HepG2 (cell line): ENCODE data around the gene HAT1. TPM values are rescaled to one million over a fixed set of nuclear protein-coding genes. Genes with fewer than 3 reads are reported as not detected.

Experiments used
- ATAC-seq: fragments of 200-7000 bp; cut with Tn5 transposase; 3 replicates; pipeline ENCODE4 v1.9.1; 2020; ENCODE audit warnings: mild to moderate bottlenecking, moderate library complexity
- BruUV-seq: library from RNA; stranded (reverse); fragments of 400-500 nt; replicated peaks from 2 replicates; lab custom pipeline; 2021; lab: Mats Ljungman, UMichigan
- CTCF ChIA-PET: fragments of 300-600 bp; formaldehyde crosslinking; extraction: SDS; loops from one replicate; lab custom pipeline; 2021; ENCODE audit warnings: low total read pairs, inconsistent platforms, low intra/inter-chr PET ratio; lab: Yijun Ruan, JAX
- POLR2A ChIA-PET: fragments of 350-600 bp; sonication (Branson Sonifier 250); formaldehyde crosslinking; loops from one replicate; lab custom pipeline; 2020; ENCODE audit warnings: antibody characterized with exemption, inconsistent platforms; lab: Yijun Ruan, JAX
- DNase-seq: peaks from one replicate; pipeline ENCODE4 v3.0.0-alpha.2; 2015; ENCODE audit warnings: low spot score
- FAIRE-seq: peaks from 3 replicates; lab custom pipeline; 2011; peaks lifted over from hg19 to GRCh38; lab: Jason Lieb, UNC
- H2AFZ ChIP-seq: one replicate; pipeline ENCODE4 v1.6.1; 2011; ENCODE audit warnings: low read length, inconsistent platforms
- H3K27ac ChIP-seq: fragments of 300-600 bp; 3 replicates; pipeline ENCODE4 v1.8.0; 2011; ENCODE audit warnings: mixed run types, mild to moderate bottlenecking, mixed read lengths, low read length, inconsistent platforms; ENCODE audit not compliant: insufficient read depth; ENCODE audit errors: extremely low read length
- H3K27me3 ChIP-seq, 2 experiments: fragments of 200-600 bp in 1 of 2; 2 replicates in 1 of 2; 3 replicates in 1 of 2; pipeline versions ENCODE4 v1.6.0 to v1.8.0; 2011; ENCODE audit warnings: low read length in 2 of 2, mild to moderate bottlenecking in 2 of 2, moderate library complexity in 2 of 2, inconsistent platforms in 1 of 2; ENCODE audit not compliant: insufficient read depth in 2 of 2, control insufficient read depth in 1 of 2
- H3K36me3 ChIP-seq, 2 experiments: fragments of 200-600 bp in 1 of 2; replicated peaks in 1 of 2; 2 replicates in 1 of 2; 3 replicates in 1 of 2; pipeline versions ENCODE4 v1.5.1 to v1.8.0; 2011; ENCODE audit warnings: low read length in 2 of 2, inconsistent platforms in 1 of 2; ENCODE audit not compliant: insufficient read depth in 2 of 2, control insufficient read depth in 1 of 2
- H3K4me1 ChIP-seq: 2 replicates; pipeline ENCODE4 v1.5.1; 2012; ENCODE audit warnings: low read length, inconsistent platforms; ENCODE audit not compliant: insufficient read depth
- H3K4me2 ChIP-seq: 2 replicates; pipeline ENCODE4 v1.6.0; 2011; ENCODE audit warnings: low read depth, low read length, inconsistent platforms
- H3K4me3 ChIP-seq, 3 experiments: fragments of 200-600 bp in 1 of 3; sonication (generic), shearing (Covaris generic) in 1 of 3; replicated peaks in 1 of 3; 2 replicates each; pipeline ENCODE4 v1.5.1; 2011 to 2016; ENCODE audit warnings: low read length in 3 of 3, inconsistent platforms in 2 of 3, low read depth in 2 of 3, mild to moderate bottlenecking in 2 of 3, control low read depth in 1 of 3, mixed read lengths in 1 of 3; ENCODE audit not compliant: insufficient read depth in 1 of 3
- H3K79me2 ChIP-seq: one replicate; pipeline ENCODE4 v1.6.1; 2011; ENCODE audit warnings: low read length, inconsistent platforms; ENCODE audit not compliant: insufficient read depth
- H3K9ac ChIP-seq: 2 replicates; pipeline ENCODE4 v1.6.0; 2011; ENCODE audit warnings: mild to moderate bottlenecking, low read depth, low read length, inconsistent platforms; ENCODE audit not compliant: insufficient read depth
- H3K9me3 ChIP-seq: 2 replicates; pipeline ENCODE4 v1.5.1; 2012; ENCODE audit warnings: mild to moderate bottlenecking, low read length
- H4K20me1 ChIP-seq: 2 replicates; pipeline ENCODE4 v1.6.0; 2011; ENCODE audit warnings: inconsistent platforms, mild to moderate bottlenecking, low read length, moderate library complexity; ENCODE audit not compliant: insufficient read depth
- NRL ChIP-seq: sonication (generic); formaldehyde crosslinking; IDR thresholded peaks from 2 replicates; pipeline ENCODE4 v1.5.0; 2020; ENCODE audit warnings: missing genetic modification reagents, mild to moderate bottlenecking, moderate library complexity, borderline replicate concordance
- ZBTB21 ChIP-seq: sonication (generic); formaldehyde crosslinking; IDR thresholded peaks from 2 replicates; pipeline ENCODE4 v1.4.0; 2020; ENCODE audit warnings: missing genetic modification reagents
- ZBTB33 ChIP-seq: sonication (generic); formaldehyde crosslinking; IDR thresholded peaks from 2 replicates; pipeline ENCODE4 v1.4.0; 2020; ENCODE audit warnings: missing genetic modification reagents
- ZFY ChIP-seq: sonication (generic); formaldehyde crosslinking; IDR thresholded peaks from 2 replicates; pipeline ENCODE4 v1.4.0; 2020; ENCODE audit warnings: missing genetic modification reagents
- ZNF350 ChIP-seq: sonication (generic); formaldehyde crosslinking; IDR thresholded peaks from 2 replicates; pipeline ENCODE4 v1.4.0; 2020; ENCODE audit warnings: mild to moderate bottlenecking, low read depth, missing genetic modification reagents, borderline replicate concordance
- ZNF362 ChIP-seq: sonication (generic); formaldehyde crosslinking; IDR thresholded peaks from 2 replicates; pipeline ENCODE4 v1.4.0; 2020; ENCODE audit warnings: missing genetic modification reagents, mild to moderate bottlenecking, borderline replicate concordance
- WGBS: methylation state at CpG from one replicate; pipeline ENCODE4 v1.1.6; 2017; ENCODE audit warnings: low lambda C conversion rate; 5-methylcytosine and 5-hydroxymethylcytosine counted together
- in situ Hi-C: cut with HindIII; loops from 2 replicates; pipeline ENCODE4 v1.10.0; 2017; ENCODE audit warnings: low pct_unique_long_range_greater_than_20kb; ENCODE audit not compliant: extremely low pct_ligation_motif_present
- intact Hi-C: fragments of 100-400 bp; cut with micrococcal nuclease; formaldehyde crosslinking; loops from one replicate; pipeline ENCODE4 v1.10.0; 2022; ENCODE audit not compliant: unreplicated experiment
- polyA plus RNA-seq, 8 experiments: library from polyadenylated mRNA; depleted of rRNA in 3 of 8; stranded (reverse) in 7 of 8; unstranded in 1 of 8; fragments of >200 nt; fragmentation: Illumina TruSeq in 4 of 8; extraction: Trizol in 4 of 8; gene quantifications; 2 replicates each; pipeline versions ENCODE4 v1.2.1 to v1.2.3, GENCODE V29; 2011 to 2016; ENCODE audit warnings: low read depth in 4 of 8, missing spikeins in 1 of 8, mixed read lengths in 1 of 8; ENCODE audit not compliant: insufficient read depth in 1 of 8
- total RNA-seq, 5 experiments: library from RNA; depleted of rRNA; stranded (reverse); fragments of >200 nt; fragmentation: Illumina TruSeq; extraction: Trizol; gene quantifications; 2 replicates each; pipeline ENCODE4 v1.2.3, GENCODE V29; 2016; ENCODE audit warnings: low read depth in 1 of 5

HAT1 gene
- total and polyA plus RNA-seq, 2 of the 13 experiments (the other 11 are each of a cell fraction or from before 2014, with no cell fraction given), result 45.4 to 119 TPM

GRCh38 chr2:171941316-171941699 is 19.0 kb downstream of the HAT1 start:
- no peak for FAIRE-seq
- ChIA-PET CTCF (interaction anchor here (1.1 to 2.0 kb wide), 3 partner anchors 162 to 165 kb away, joined by 3 to 7 read pairs (median 5); partner anchors contain the start of gene DLX2), POLR2A (interaction anchor here (1.4 to 1.9 kb wide), 2 partner anchors 18 to 161 kb away, joined by 6 read pairs; partner anchors contain the start of genes DLX2 and HAT1)
- H4K20me1 ChIP-seq, result no peaks in the 10 kb centered on the region
- H3K9me3 ChIP-seq, result no peaks in the 10 kb centered on the region
- H3K36me3 ChIP-seq, result peaks cover 0 to 14% of the 10 kb centered on the region in 2 experiments; a peak in 2 of 5 replicates
- H3K4me1 ChIP-seq, result peaks cover 10% of the 10 kb centered on the region
- intact Hi-C loops, result loop anchor here (1.0 to 5.0 kb wide), 2 partner anchors 165 to 234 kb away; no protein-coding TSS in a partner anchor
- no peak overlapping the region for H2AFZ ChIP-seq
- H3K27me3 ChIP-seq, result no peaks in the 10 kb centered on the region
- ATAC-seq, result no peak
- H3K79me2 ChIP-seq, result peaks cover 34% of the 10 kb centered on the region
- in situ Hi-C loops, result loop anchor here (5.0 kb wide), 1 partner anchor 234 kb away; no protein-coding TSS in a partner anchor
- no peak overlapping the region for H3K9ac ChIP-seq
- H3K4me2 ChIP-seq, result no peak overlapping the region
- DNase-seq, result no peak
- H3K4me3 ChIP-seq, result no peak overlapping the region
- TF ChIP-seq ZFY (CRISPR knock-in tag), result no peak
- TF ChIP-seq ZBTB21 (CRISPR knock-in tag), result no peak
- no TSS peak for BruUV-seq
- 96% methylated on average over 6 of the region's 6 CpGs for WGBS
- H3K27ac ChIP-seq, result no peak overlapping the region

GRCh38 chr2:171943869-171944268 is 21.6 kb downstream of the HAT1 start:
- FAIRE-seq (no peak), DNase-seq (peak; percentile 32), ATAC-seq (peak; percentile 39; the same call in 2 of the 3 replicates)
- no peak overlapping the region for H2AFZ ChIP-seq
- in situ Hi-C loops (loop anchor here (5.0 kb wide), 1 partner anchor 237 kb away; no protein-coding TSS in a partner anchor), intact Hi-C loops (loop anchor here (5.0 kb wide), 1 partner anchor 237 kb away; no protein-coding TSS in a partner anchor)
- peaks cover 10% of the 10 kb centered on the region for H3K4me1 ChIP-seq
- CTCF ChIA-PET, result no interaction called here
- no peak overlapping the region for H3K27ac ChIP-seq
- 92% methylated on average over 4 of the region's 4 CpGs for WGBS
- H3K4me2 ChIP-seq, result no peak overlapping the region
- H4K20me1 ChIP-seq, result no peaks in the 10 kb centered on the region
- peaks cover 27% of the 10 kb centered on the region for H3K79me2 ChIP-seq
- peak; percentile 30; the same call in 1 of the 2 replicates for TF ChIP-seq ZNF362
- peak; percentile 93 for TF ChIP-seq ZBTB33 (CRISPR knock-in tag)
- TF ChIP-seq ZNF350 (CRISPR knock-in tag), result no peak
- TF ChIP-seq NRL (CRISPR knock-in tag), result no peak
- H3K9me3 ChIP-seq, result no peaks in the 10 kb centered on the region
- BruUV-seq, result no TSS peak
- H3K27me3 ChIP-seq, result no peaks in the 10 kb centered on the region
- no peak overlapping the region for H3K9ac ChIP-seq
- H3K4me3 ChIP-seq, result no peak overlapping the region
- H3K36me3 ChIP-seq, result peaks cover 0 to 12% of the 10 kb centered on the region in 2 experiments; a peak in 3 of 5 replicates
- POLR2A ChIA-PET, result interaction anchor here (0.6 kb wide), 2 partner anchors 21 to 25 kb away, joined by 3 read pairs; partner anchors contain the start of gene HAT1
